ENCODE results near the gene FAM161A. TPM values are rescaled to one million over a fixed set of nuclear protein-coding genes. Genes with fewer than 3 reads are reported as not detected.

Gene FAM161A
- total RNA-seq, 1 experiment from 2014 or later = 7.3 TPM

- ChIA-PET POLR2A (interaction anchor here (1.1 to 1.9 kb wide), 3 partner anchors 15 to 89 kb away, joined by 3 to 5 read pairs (median 4); no protein-coding TSS in a partner anchor), CTCF (interaction anchor here (1.4 kb wide), 1 partner anchor 718 kb away, joined by 3 read pairs; no protein-coding TSS in a partner anchor), RAD21 (ENCODE audit: low non-redundant PET in 1 of 2, low total read pairs in 2 of 2, uncharacterized antibody in 2 of 2, unreplicated experiment in 2 of 2) (no interaction called here)
- no peaks in the 10 kb centered on the region for H3K27me3 ChIP-seq (ENCODE audit: insufficient read depth, low read length)
- peak overlapping the region; percentile 97 for H2AFZ ChIP-seq (ENCODE audit: low read depth, low read length, poor library complexity, severe bottlenecking)
- no peaks in the 10 kb centered on the region for H4K20me1 ChIP-seq (ENCODE audit: insufficient read depth)
- H3K27ac ChIP-seq (ENCODE audit: low read depth, low read length) = peak overlapping the region; percentile 71
- intact Hi-C loops (cut with micrococcal nuclease) = no loop called here
- TSS peak; percentile 70 for BruUV-seq (replicated peaks)
- H3K36me3 ChIP-seq (ENCODE audit: control insufficient read depth in 1 of 2, insufficient read depth in 2 of 2, low read length in 2 of 2) = no peaks in the 10 kb centered on the region
- H3K9ac ChIP-seq (ENCODE audit: low read length) = peak overlapping the region; percentile 69
- no peaks in the 10 kb centered on the region for H3K9me2 ChIP-seq (ENCODE audit: insufficient read depth)
- H3K79me2 ChIP-seq (ENCODE audit: insufficient read depth, low read length) = no peaks in the 10 kb centered on the region
- peak; percentile 37 for DNase-seq (ENCODE audit: low read depth, low spot score)
- H3K4me1 ChIP-seq (ENCODE audit: control insufficient read depth in 1 of 2, insufficient read depth in 2 of 2, low read length in 2 of 2) = peaks cover 0 to 26% of the 10 kb centered on the region in 2 experiments; a peak in 3 of 4 replicates
- H3K9me3 ChIP-seq (ENCODE audit: control insufficient read depth in 1 of 2, insufficient read depth in 1 of 2, low read depth in 1 of 2, low read length in 2 of 2) = no peaks in the 10 kb centered on the region
- H3K4me3 ChIP-seq (replicated peaks in 1 of 2; ENCODE audit: low read depth in 1 of 2, low read length in 2 of 2) = peak overlapping the region; percentile 61 to 72
- peak overlapping the region; percentile 99 for H3K4me2 ChIP-seq (ENCODE audit: low read length)
- ATAC-seq = peak; percentile 83
- TF ChIP-seq MAX (IDR thresholded peaks at IDR 0.05) (peak; percentile 73; the same call in 1 of the 2 replicates), CEBPB (IDR thresholded peaks at IDR 0.05; ENCODE audit: low read depth) (no peak), ATF3 (IDR thresholded peaks at IDR 0.05) (no peak), ZFX (IDR thresholded peaks at IDR 0.05) (no peak), RAD21 (IDR thresholded peaks at IDR 0.05; ENCODE audit: low read depth) (peak; percentile 43; the same call in 1 of the 2 replicates), EZH2 (IDR thresholded peaks at IDR 0.05) (no peak), TCF7L2 (IDR thresholded peaks at IDR 0.05; ENCODE audit: borderline replicate concordance, extremely low read depth, insufficient read depth, insufficient read length) (no peak), SP1 (IDR thresholded peaks at IDR 0.05; ENCODE audit: low read depth) (peak; percentile 38; the same call in 1 of the 2 replicates), ZNF274 (IDR thresholded peaks at IDR 0.05; ENCODE audit: low read depth, low read length) (no peak), CBX3 (IDR thresholded peaks at IDR 0.05; ENCODE audit: low read depth) (peak; percentile 44; the same call in 1 of the 2 replicates), EZH2phosphoT487 (IDR thresholded peaks at IDR 0.05; ENCODE audit: borderline replicate concordance) (no peak), REST (IDR thresholded peaks at IDR 0.05; ENCODE audit: low read depth) (no peak), ZBTB33 (IDR thresholded peaks at IDR 0.05; ENCODE audit: extremely low read depth, insufficient replicate concordance, low read length) (no peak), ELF1 (IDR thresholded peaks at IDR 0.05; ENCODE audit: borderline replicate concordance, low read depth) (no peak), YY1 (IDR thresholded peaks at IDR 0.05; ENCODE audit: extremely low read depth, insufficient replicate concordance, low read depth, low read length) (no peak), SIN3A (IDR thresholded peaks at IDR 0.05; ENCODE audit: low read depth) (peak; percentile 16), FOSL1 (IDR thresholded peaks at IDR 0.05; ENCODE audit: low read depth) (no peak), POLR2A (IDR thresholded peaks at IDR 0.05; ENCODE audit: borderline replicate concordance, extremely low read depth, insufficient read depth, insufficient read length) (no peak), JUND (IDR thresholded peaks at IDR 0.05) (no peak)
Observed at GRCh38 chr2:61853086-61853846, 594 bp downstream of the FAM161A start.
